DMS53 (cell line): Measurements from ENCODE around the gene UBE2Z.
"Not testable (repeated sequence)": the region's sequence is repeated elsewhere in the genome, so short reads cannot be mapped to it uniquely, and the experiment has no call there.

Source experiments
- DNase-seq: peaks from one replicate; lab custom pipeline; 2025; lab: John Stamatoyannopoulos, UW

The UBE2Z gene

DNA sequence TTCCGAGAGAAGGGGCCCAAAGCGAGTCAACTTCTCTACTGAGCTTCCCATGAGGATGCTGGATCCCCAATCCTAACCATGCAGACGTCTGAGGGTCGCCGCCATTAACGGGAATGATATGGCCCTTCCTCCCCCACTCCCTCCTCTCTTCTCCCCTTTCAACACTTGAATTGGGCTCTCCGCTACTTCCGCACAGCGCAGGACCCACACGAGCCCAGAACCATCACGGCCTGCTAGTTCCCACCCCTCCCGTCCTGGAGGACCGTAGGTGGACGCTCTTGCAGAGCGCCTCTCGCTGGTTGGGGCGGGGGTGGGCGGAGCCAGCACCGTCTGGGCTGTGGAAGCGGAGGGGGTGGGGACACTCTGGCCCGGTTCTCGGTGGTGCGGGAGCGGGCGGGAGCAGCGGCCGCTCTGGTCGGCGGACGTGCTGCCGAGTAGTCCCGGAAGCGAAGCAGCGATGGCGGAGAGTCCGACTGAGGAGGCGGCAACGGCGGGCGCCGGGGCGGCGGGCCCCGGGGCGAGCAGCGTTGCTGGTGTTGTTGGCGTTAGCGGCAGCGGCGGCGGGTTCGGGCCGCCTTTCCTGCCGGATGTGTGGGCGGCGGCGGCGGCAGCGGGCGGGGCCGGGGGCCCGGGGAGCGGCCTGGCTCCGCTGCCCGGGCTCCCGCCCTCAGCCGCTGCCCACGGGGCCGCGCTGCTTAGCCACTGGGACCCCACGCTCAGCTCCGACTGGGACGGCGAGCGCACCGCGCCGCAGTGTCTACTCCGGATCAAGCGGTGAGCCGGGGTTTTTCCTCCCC is at the start of gene UBE2Z:
UBE2Z (plus strand) TSS at position 361 of the 797 bp plus-strand sequence; CDS start at position 458, 97 bp downstream.
- DNase-seq, result peak; percentile 99

DNA sequence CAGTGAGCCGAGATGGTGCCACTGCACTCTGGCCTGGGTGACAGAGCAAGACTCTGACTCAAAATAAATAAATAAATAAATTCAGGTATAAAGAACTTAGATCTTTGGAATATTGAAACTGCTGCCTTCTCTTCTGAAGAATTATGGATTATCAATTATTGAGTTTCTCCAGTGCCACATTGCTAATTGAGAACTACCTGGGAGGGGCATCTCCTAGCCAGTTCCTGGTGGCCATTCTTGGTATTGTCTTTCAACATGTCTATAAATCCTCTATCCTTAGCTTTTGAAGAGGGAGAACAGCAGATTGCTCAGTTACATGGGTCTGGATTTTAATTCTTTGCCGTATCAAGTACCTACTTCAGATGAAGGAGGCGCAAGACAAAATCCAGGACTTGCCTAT is 48.2 kb upstream of the UBE2Z start:
- DNase-seq, result peak; percentile 18

DNA sequence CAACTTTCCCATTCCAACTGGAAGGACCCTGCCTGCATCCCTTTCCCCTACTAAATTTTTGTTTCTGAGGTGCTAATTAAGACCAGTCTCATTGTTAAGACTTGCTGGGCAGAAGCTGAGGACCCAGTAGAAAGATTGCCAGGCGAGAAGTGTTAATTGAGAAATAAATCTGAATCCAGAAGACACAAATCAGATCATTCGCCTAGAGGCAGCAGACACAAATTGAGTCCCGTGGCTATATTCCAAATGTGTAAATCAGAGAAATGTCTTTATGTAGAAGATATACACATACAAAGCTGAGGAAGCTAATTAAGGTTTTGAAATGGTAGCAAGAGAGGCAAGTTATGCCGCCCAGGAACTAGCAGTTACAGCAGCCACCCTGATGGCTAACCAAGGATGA is 47.8 kb upstream of the UBE2Z start:
- no peak for DNase-seq

DNA sequence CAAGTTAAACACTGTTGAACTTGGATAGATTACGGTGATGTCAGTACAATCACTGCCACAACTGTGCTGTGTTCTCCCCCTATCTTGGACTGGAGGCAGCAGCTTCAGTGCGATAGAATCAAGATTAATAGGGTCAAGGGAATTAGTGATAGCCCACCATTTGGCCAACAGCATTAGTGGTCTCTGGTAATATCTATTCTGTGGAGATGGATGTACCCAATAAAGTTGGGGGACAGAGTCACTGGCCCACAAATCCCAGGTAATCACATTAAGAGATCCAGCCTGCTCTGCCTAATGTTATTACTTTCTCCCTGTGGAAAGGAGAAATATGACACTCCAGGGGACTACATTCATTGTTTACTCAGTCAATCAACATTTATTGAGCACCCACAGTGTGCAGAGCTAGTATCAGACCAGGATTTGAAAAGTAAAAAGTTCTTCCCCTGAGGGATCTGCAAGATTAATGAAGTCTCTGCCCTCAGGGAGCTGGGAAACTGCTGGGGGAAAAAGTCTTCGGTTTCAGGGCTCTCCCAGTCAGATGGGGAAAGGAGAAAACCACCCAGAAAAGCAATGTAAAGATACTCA is 39.2 kb upstream of the UBE2Z start:
- no peak for DNase-seq

DNA sequence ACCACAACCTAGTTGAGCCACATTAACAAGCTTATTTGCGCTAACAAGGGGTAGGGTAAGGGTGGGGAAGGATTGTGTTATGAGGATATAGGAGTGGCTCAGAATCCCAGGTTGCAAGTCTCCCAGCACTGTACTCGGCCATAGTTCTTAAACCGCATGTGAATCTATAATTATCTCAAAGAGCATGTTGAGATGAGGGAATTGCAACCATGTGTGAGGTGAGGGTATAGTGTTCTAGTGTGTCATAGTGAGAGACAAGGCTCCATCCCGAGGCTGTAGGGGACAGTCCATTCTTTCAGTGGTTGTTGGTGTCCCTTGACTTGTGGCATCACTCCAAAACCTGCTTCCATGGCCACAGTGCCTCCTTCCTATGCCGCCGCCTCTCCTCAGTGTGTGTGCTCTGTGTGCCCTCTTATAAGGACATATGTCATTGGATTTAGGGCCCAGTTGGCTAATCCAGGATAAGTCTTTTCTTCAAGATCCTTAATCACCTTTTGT is 38.3 kb upstream of the UBE2Z start:
- DNase-seq, result no peak

DNA sequence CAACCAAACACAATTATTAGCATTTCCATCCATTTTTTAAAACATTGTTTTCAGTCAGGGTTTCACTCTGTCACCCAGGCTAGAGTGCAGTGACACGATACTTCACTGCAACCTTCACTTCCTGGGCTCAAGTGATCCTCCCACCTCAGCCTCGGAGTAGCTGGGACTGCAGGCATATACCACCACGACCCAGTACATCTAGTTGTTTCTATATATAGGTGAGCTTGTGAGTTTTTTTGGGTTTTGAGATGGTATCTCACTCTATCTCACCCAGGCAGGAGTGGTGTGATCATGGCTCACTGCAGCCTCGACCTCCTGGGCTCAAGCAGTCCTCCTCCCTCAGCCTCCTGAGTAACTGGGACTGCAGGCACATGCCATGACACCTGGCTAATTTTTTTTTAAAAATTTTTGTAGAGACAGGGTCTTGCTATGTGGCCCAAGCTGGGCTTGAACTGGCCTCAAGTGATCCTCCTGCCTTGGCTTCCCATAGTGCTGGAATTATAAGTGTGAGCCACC is 37.1 kb upstream of the UBE2Z start:
- peak; percentile 46 for DNase-seq

DNA sequence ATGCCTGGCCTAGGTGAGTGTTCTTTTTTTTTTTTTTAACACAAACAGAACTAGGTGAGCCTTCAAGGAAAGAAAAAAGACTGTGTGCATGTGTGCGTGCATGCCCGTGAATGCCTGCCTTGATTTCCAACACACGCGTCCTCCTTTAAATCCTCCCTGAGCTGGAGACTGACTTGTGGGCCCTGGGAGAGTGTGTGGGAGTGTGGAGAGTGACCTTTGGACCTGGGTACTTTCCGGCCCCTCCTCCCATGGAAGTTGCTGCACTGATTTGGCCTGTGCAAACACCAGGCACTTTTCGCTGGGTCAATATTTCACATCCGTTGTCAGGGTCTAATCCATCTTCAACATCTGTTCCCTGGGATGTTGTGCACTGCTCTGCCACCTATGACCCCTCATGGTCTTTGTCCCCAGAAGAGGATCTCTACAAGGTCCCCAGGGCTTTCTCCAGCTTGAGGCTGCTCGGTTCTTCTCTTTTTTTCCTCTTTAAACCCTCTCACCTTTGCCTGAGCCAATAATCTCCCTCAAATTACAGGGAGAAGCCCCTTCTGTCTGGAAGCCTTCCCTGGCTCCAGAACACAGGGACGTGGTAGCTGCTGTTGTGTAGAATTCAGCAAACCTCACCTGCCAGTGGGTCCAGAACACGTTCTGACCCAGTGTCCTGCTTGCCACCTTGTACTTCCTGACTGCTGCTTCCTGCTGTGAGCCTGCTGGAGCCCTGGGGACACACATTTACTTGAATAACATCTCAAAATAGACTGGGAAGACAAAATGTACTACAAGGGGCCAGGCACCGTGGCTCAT is 36.5 kb upstream of the UBE2Z start:
- DNase-seq, result peak; percentile 93

DNA sequence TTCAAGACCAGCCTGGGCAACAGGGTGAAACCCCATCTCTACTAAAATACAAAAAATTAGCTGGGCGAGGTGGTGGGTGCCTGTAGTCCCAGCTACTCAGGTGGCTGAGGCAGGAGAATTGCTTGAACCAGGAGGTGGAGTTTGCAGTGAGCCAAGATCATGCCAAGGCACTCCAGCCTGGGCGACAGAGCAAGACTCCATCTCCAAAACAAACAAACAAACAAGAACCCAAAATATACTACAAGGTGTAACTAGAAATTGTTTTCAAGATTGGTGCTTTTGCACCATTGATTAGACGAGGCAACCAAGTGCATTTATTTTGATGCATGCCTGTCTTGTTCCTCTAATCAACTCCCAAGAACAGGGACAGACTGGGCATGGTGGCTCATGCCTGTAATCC is 35.8 kb upstream of the UBE2Z start:
- not testable (repeated sequence) for DNase-seq

DNA sequence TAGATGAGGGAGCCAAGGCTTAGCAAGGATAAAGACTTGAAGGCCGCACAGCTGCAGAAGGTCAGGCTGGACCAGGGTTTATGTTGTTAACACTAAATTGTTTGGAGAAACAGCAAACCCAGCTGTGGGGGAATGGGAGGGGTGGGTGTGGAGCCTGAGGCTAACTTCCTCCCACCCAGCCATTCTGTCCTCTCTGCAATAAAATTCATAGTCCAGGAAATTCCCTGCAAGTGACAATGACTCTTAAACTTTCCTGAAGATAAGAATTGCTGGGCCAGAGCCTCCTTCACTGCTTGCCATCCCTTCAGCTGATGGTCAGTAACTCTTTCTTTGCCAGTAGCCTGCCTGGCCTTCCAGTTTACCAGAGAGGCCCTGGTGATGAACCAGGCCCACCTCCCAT is 35.0 kb upstream of the UBE2Z start:
- DNase-seq, result no peak

DNA sequence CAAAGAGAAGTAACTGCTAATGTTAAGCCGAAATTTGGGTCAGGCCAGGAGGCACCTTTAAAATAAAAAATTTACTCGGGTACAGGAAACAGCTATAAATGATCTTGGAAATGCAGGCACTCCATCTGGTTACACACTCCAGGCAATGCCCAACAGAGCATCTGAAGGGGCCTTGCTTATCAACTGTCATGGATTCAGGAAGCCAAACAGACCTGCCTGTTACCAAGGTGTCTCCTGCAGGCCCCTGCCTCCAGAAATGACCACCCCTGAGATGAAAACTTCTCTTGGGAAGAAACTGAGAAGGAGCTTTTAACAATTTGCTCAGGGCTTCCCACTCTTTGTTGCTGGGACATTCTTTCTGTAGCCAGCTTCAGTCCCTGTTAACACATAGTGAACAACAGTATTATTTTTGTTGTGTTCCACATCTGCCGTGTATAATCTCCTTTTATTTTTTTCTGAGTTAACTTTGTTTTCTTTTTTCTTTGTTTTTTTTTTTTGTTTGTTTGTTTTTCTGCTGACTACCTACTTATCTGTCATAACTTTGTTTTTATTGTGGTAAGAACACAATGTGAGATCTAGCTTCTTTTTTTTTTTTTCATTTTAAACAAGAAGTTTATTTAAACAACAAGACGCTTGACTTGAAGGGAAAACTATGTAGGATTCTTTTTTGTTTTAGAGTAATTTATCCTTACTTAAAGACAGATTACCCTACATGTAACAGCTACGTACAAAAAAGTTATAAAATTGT is 34.3 kb upstream of the UBE2Z start:
- no peak for DNase-seq

DNA sequence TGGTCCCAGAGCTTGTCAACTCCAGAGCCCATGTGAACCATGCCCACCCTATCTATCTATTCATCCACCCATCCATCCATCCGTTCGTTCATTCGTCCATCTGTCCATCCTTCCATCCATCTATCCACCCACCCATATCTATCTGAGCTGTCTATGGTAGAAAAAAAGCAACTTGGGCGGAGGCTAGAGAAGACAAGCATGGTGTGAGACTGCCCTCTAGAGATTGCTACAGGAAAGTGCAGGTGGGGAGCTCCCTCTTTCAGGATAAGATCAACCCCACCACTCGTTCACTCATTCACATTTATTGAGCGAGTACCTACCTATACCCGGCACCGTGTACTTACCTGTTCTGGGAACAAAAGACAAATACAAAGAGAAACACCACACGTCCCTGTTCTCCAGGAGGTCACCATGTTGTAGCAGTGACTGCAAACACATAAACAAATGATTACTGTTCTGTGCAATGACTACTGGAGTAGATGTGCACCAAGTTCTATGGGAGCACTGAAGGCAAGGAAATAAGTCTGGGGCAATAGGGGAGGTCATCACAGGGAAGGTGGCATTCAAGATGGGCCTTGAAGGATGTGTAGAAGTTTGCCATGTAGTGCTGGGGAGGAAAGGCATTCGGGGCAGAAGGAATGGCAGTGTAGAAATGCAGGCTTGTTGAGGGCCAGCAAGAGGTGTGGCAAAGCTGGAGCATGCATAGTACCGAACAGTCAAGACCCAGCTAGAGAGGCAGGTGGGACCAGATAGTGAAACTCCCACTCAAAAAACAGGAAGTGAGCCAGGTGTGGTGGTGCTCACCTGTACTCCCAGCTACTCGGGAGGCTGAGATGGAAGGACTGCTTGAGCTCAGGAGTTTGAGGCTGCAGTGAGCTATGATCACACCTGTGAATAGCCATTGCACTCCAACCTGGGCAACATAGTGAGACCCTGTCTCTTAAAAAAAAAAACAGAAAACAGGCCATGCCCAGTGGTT is 29.0 kb upstream of the UBE2Z start:
- DNase-seq, result peak; percentile 85

DNA sequence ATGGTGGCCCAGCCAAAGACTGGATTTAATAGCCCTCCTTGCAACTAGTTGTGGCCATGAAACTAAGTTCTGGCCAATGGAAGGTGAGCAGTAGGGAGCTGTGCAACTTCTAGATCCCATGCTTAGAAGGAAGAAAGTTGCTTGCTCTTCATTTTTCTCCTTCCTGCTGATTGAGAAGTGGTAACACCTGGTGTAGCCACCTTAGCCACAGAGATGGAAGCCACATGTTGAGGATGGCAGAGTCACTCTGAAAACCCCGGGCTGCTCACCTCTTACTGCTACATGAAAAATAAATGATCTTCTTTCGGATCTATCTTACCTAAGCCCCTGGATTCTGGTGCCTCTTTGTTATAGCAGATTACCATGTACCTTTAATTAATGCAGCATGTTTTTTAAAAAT is 25.9 kb upstream of the UBE2Z start:
- DNase-seq, result no peak

DNA sequence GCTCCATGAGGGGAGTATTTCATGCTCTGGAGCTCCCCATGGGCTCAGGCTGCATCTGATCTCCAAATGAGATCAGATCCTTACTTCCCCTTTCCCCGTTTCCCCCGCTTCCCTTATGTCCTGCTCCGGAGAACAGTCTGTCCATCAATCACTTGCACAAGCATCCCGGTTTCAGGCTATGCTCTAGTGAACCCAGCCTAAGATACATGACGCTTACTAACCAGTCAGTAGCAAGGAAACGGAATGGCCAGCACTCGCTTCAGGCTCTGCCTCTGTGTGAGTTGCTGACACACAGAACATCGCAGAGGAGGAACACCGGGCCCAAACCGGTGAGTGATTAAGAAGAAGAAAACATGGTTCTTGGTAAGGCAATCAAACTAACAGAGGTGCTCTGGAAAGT is 25.0 kb upstream of the UBE2Z start:
- DNase-seq, result no peak

DNA sequence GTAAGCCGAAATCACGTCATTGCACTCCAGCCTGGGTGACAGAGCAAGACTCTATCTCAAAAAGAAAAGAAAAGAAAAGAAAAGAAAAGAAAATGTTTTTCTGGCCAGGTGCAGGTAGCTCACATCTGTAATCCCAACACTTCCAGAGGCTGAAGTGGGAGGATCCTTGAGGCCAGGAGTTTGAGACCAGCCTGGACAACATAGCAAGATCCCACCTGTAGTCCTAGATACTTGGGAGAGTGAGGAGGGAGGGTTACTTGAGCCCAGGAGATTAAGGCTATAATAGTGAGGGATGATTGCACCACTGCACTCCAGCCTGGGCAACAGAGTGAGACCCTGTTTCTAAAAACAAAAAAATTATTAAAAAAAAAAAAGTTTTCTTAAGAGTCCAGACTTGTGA is 18.1 kb upstream of the UBE2Z start:
- no peak for DNase-seq

DNA sequence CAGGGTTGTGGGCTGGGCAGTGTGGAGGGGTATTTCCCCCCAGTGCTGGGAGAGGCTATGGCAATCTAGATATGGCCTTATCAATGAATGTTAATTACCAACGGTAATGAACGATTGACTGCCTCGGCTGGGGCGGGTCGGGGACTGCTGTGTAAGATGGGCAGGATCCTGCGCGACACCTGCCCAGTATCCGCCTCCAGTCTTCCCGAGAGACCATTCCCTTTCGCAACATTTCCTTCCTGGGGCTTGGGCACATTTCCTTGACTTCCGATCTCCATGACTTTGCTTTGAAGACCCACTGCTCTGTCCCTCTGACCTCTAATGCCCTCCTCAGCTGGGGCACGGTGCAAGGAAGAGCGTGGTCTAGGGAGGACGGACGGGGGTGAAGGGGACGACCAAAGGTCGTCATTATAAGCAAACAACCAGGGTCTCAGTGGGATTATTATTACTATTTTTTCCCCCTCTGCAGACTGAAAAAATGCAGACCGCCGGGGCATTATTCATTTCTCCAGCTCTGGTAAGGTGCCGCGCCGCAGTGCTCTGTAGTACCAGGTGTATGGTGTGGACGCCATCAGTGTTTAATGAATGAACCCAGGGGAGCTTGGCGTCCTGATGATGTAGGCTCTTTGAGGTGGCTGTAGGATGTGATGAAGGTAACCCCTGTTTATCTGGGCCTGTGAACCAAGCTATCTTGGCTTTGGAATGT is 15.1 kb upstream of the UBE2Z start:
- peak; percentile 55 for DNase-seq

DNA sequence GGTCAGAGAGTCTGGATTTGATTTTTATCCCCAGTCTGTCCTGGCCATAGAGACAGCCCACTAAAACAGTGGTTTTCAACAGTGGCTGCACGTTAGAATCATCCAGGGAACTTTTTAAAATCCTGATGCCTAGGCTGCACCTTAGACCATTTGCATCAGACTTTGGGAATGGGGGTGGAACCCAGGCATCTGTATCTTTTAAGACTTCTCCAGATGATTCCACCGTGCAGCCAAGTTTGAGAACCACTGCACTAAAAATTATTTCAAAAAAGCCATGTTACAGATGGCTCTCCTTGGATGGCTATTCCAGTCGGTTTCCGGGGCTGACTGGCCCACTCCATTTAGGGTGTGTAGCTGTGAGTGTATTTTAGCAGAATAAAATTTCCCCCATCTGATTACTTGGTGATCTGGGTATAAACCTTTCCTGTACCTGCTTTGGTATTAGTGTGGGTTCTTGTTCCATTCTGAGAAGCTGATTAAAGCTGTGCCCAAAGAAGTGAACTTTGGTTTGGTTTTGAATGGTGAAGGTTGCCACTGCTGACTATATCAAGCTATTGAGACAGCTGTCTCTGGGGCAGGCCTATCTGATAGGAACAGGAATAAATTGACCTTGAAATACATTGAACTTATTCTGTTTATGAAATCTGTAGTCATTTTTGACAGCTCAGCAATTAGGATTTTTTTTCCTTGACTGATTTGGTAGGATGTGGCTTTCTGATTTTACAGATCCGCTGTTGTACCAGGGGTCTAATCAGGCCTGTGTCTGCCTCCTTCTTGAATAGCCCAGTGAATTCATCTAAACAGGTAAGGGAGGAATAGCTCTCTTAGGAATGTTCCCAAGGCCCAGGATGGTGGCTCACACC is 14.3 kb upstream of the UBE2Z start:
- no peak for DNase-seq

DNA sequence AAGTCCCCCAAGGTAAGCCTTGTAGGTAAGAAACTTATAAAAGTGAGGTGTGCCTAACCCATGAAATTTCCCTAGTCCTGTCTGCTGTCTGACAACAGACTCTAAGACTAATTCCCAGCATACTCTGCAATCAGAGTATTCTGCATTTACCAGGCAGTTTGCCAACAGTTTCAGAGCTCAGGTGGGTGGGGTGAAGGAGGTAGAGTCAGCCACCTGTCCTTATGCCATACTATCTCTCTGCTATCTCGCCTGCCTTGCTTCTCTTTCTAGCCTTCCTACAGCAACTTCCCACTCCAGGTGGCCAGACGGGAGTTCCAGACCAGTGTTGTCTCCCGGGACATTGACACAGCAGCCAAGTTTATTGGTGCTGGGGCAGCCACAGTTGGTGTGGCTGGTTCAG is 13.3 kb upstream of the UBE2Z start:
- no peak for DNase-seq

DNA sequence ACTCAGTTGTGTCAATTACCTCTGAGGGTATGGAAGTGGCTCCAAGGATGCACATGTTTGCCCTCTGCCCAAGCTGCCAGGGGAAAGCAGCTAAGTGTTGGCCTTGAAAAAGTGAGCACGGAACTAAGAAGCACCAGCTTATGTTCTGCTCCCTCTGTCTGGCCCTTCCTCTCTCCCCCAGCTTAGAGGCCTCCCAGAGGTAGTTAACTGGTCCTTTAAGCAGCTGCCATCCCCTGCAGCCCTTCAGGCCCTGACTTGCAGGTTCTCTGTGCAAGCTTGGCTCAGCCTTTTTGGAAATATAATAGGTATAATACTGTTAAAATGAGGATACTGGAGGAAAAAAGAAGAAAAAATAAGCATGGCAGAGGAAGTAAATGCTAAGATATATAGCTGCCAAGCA is 7.0 kb upstream of the UBE2Z start:
- DNase-seq, result no peak

DNA sequence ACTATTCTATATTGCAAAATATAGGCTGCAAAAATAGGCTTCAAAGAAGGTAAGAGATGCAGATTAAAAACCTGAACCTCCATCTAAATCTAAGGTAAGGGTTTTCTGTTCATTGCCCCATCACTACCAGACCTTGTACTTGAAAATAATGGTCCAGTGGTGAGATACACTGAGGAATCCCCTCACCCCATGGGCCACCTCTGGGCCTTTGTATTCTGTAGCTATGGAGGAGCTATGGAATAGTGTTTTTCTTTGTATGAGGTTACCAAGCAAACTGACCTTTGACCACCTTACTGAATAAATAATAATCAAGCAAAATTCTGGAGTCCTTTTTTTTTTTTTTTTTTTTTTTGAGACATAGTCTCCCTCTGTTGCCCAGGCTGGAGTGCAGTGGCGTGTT is 4.8 kb upstream of the UBE2Z start:
- DNase-seq, result peak; percentile 81
